Osteoblast (primary cell): ENCODE measurements around the gene KCNA10. TPM values are rescaled to one million over a fixed set of nuclear protein-coding genes. Genes with fewer than 3 reads are reported as not detected.
A peak's percentile ranks its signal among the peaks of the same experiment; 100 is the strongest.

Experiments
- DNase-seq: peaks from one replicate; pipeline ENCODE4 v3.0.0; 2011; ENCODE audit warnings: low spot score, mixed read lengths; ENCODE audit not compliant: insufficient read length; ENCODE audit errors: missing footprints
- H2AFZ ChIP-seq: 2 replicates; pipeline ENCODE4 v1.6.0; 2011; ENCODE audit warnings: mild to moderate bottlenecking, low read length
- H3K27ac ChIP-seq: 2 replicates; pipeline ENCODE4 v1.5.1; 2011; ENCODE audit warnings: mild to moderate bottlenecking, low read depth, low read length, moderate library complexity
- H3K27me3 ChIP-seq: 2 replicates; pipeline ENCODE4 v1.6.0; 2012; ENCODE audit warnings: mild to moderate bottlenecking, control low read depth, inconsistent platforms, low read length, moderate library complexity; ENCODE audit not compliant: insufficient read depth
- H3K36me3 ChIP-seq: 2 replicates; pipeline ENCODE4 v1.5.1; 2011; ENCODE audit warnings: mild to moderate bottlenecking, low read length, control low read depth, moderate library complexity; ENCODE audit not compliant: insufficient read depth
- H3K4me1 ChIP-seq: 2 replicates; pipeline ENCODE4 v1.5.1; 2011; ENCODE audit warnings: mild to moderate bottlenecking, low read length, control low read depth, moderate library complexity; ENCODE audit not compliant: insufficient read depth
- H3K4me2 ChIP-seq: 2 replicates; pipeline ENCODE4 v1.6.0; 2011; ENCODE audit warnings: mild to moderate bottlenecking, low read length; ENCODE audit not compliant: insufficient read depth
- H3K4me3 ChIP-seq: fragments of 200-600 bp; sonication (generic); 3 replicates; pipeline ENCODE4 v1.5.1; 2012; ENCODE audit warnings: mild to moderate bottlenecking, low read length, inconsistent platforms; ENCODE audit not compliant: insufficient read depth
- H3K79me2 ChIP-seq: 2 replicates; pipeline ENCODE4 v1.6.0; 2012; ENCODE audit warnings: mild to moderate bottlenecking, low read length, control low read depth, inconsistent platforms; ENCODE audit not compliant: insufficient read depth
- H3K9me3 ChIP-seq: 2 replicates; pipeline ENCODE4 v1.5.1; 2011; ENCODE audit warnings: low read depth, low read length, control low read depth
- H4K20me1 ChIP-seq: 2 replicates; pipeline ENCODE4 v1.6.0; 2012; ENCODE audit warnings: mild to moderate bottlenecking, low read length, control low read depth; ENCODE audit not compliant: insufficient read depth
- CTCF ChIP-seq: IDR thresholded peaks from 2 replicates; pipeline ENCODE4 v1.5.1; 2011; ENCODE audit warnings: mild to moderate bottlenecking, low read depth, low read length, moderate library complexity; ENCODE audit errors: extremely low read depth
- total RNA-seq: library from RNA; depleted of rRNA; stranded (reverse); fragments of >200 nt; gene quantifications from 2 replicates; pipeline ENCODE4 v1.2.3, GENCODE V29; 2012

The KCNA10 gene
- total RNA-seq, 1 donor, result not detected

DNA sequence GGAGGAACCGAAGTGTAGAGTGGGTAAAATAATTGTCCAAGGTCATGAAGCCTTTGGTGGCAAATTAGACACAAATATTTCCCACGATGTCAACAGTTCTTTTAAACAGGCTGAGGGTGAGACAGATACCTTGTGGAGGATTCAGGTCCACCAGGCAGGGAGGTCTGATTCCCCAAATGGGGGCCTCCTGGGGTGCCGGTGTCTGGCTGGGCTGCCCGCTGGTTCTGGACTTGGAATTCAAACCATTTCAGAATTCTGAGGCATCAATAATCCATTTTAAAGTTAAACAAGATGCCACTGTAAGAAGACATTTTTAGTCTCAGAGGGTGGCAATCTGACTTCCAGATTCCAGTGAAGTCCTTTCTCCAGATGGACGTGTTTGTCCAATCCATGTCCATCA is 15.5 kb downstream of the KCNA10 start:
- H3K27me3 ChIP-seq, result peaks cover 24% of the 10 kb centered on the region
- no peaks in the 10 kb centered on the region for H3K36me3 ChIP-seq
- no peak overlapping the region for H3K4me2 ChIP-seq
- H3K27ac ChIP-seq, result no peak overlapping the region
- H2AFZ ChIP-seq, result no peak overlapping the region
- DNase-seq, result no peak
- H4K20me1 ChIP-seq, result no peaks in the 10 kb centered on the region
- no peaks in the 10 kb centered on the region for H3K9me3 ChIP-seq
- no peak overlapping the region for H3K4me3 ChIP-seq
- H3K4me1 ChIP-seq, result no peaks in the 10 kb centered on the region
- no peaks in the 10 kb centered on the region for H3K79me2 ChIP-seq
- no peak for TF ChIP-seq CTCF

GRCh38 chr1:110502402-110503151 is 16.4 kb downstream of the KCNA10 start:
- no peak overlapping the region for H3K27ac ChIP-seq
- no peaks in the 10 kb centered on the region for H3K9me3 ChIP-seq
- no peak overlapping the region for H3K4me2 ChIP-seq
- no peaks in the 10 kb centered on the region for H3K4me1 ChIP-seq
- TF ChIP-seq CTCF, result no peak
- no peak overlapping the region for H3K4me3 ChIP-seq
- H3K79me2 ChIP-seq, result no peaks in the 10 kb centered on the region
- DNase-seq, result peak; percentile 21
- H4K20me1 ChIP-seq, result no peaks in the 10 kb centered on the region
- peaks cover 24% of the 10 kb centered on the region for H3K27me3 ChIP-seq
- no peaks in the 10 kb centered on the region for H3K36me3 ChIP-seq
- no peak overlapping the region for H2AFZ ChIP-seq

- H3K36me3 ChIP-seq, result no peaks in the 10 kb centered on the region
- H2AFZ ChIP-seq, result no peak overlapping the region
- no peaks in the 10 kb centered on the region for H3K79me2 ChIP-seq
- H4K20me1 ChIP-seq, result no peaks in the 10 kb centered on the region
- H3K27me3 ChIP-seq, result peaks cover 21% of the 10 kb centered on the region
- peak; percentile 70 for DNase-seq
- no peak overlapping the region for H3K27ac ChIP-seq
- no peak overlapping the region for H3K4me3 ChIP-seq
- H3K4me1 ChIP-seq, result no peaks in the 10 kb centered on the region
- no peaks in the 10 kb centered on the region for H3K9me3 ChIP-seq
- TF ChIP-seq CTCF, result no peak
- no peak overlapping the region for H3K4me2 ChIP-seq
These were observed 17.4 kb downstream of the KCNA10 start for GRCh38 chr1:110501488-110502132.

DNA sequence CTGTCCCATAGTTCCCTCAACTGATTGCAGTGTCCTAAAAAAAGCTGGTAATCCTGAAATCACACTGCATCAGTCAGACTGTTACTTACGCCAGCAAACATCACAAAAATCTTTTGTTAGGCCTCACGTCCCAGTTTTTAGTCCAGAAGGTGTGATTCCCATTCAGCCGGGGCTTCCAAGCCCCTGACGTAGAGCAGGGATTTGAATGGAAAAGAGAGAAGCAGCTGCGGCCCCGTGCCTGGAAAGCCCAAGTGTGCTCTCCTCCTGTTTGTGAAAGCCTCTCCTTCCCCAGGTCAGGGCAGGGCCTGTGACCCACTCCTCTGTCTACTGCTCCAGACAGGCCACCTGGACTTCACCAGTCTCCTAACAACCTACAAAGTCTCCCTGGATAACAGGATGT is 20.7 kb downstream of the KCNA10 start:
- TF ChIP-seq CTCF, result no peak
- no peaks in the 10 kb centered on the region for H3K9me3 ChIP-seq
- H3K4me2 ChIP-seq, result no peak overlapping the region
- no peak for DNase-seq
- H3K27me3 ChIP-seq, result peaks cover 16% of the 10 kb centered on the region
- H3K4me3 ChIP-seq, result no peak overlapping the region
- no peaks in the 10 kb centered on the region for H3K36me3 ChIP-seq
- no peaks in the 10 kb centered on the region for H3K4me1 ChIP-seq
- H2AFZ ChIP-seq, result no peak overlapping the region
- no peak overlapping the region for H3K27ac ChIP-seq
- H4K20me1 ChIP-seq, result peaks cover 3% of the 10 kb centered on the region
- no peaks in the 10 kb centered on the region for H3K79me2 ChIP-seq
